HG03060 (cell line): Measurements from ENCODE around the gene B9D2.

Experiments
- ATAC-seq: cut with Tn5 transposase; IDR thresholded peaks from one replicate; pipeline ENCODE4 v1.9.1; 2021; ENCODE audit warnings: low read depth, moderate number of reproducible peaks; ENCODE audit not compliant: unreplicated experiment

Gene B9D2

DNA sequence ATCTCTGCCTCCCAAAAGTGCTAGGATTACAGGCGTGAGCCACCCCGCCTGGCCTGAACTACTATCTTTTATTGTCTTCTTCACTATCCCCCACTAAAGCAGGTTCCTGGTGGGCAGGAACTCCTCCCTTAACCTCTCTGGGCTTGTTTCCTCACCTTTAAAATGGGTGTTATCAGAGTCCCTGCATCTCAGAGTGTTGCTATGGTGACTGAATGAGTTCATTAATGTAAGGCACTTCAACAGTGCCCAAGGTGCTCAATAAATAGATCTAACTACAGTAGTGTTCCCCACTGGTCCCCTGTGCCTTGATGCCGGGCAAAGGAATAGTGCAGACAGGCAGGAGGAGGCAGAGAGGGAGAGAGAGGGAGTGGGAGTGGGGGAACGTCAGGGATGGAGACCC lies 33.5 kb downstream of the B9D2 start:
- no peak for ATAC-seq

DNA sequence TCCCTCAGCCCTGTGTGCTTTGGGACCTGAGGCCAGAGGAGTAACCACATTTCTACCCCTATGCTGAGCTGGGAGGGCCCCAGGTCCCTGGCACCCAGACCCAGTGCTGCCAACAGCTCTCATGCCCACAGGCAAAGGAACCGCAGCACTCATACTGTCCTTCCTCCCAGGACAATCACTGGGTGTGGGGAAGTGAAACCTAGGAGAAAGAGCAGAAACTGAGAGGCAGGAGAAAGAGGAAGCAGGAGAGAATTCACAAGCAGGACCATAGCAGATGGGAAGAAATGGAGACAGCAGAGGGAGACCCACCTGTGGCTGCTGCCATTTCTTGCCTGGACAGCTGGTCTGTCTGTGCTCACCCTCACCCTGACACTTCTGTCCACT lies 35.1 kb downstream of the B9D2 start:
- ATAC-seq = no peak

DNA sequence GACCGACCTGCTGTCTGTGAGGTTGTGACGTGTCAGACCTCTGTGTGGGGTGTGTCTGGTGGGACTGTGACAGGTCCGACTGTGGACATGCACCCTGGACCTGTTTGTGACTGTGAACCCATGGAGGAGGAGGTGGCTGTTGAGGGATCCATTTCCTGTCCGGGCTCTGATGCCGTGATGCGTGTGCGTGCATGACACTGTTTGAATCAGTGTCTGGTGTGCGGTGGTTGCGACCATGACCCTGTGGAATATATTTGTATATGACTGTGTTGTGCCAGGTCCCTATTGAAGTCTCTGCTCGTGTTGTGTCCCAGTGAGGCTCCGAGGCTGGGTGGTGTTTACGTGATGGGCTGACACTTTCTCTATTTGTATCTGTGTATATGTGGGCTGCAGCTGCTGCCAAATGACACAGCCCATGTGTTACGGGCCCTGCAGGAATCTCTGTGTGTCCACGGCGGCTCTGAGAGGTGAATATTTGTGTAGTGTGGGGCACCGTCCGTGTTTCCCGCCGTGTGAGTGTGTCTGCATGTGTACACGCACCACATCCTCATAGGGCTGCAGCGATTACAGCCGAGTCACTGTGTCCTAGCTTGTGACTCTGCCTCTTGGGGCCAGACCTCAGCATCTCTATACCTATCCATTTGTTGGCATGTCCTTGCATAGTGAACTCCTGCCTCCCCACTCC lies 35.6 kb downstream of the B9D2 start:
- ATAC-seq = no peak

DNA sequence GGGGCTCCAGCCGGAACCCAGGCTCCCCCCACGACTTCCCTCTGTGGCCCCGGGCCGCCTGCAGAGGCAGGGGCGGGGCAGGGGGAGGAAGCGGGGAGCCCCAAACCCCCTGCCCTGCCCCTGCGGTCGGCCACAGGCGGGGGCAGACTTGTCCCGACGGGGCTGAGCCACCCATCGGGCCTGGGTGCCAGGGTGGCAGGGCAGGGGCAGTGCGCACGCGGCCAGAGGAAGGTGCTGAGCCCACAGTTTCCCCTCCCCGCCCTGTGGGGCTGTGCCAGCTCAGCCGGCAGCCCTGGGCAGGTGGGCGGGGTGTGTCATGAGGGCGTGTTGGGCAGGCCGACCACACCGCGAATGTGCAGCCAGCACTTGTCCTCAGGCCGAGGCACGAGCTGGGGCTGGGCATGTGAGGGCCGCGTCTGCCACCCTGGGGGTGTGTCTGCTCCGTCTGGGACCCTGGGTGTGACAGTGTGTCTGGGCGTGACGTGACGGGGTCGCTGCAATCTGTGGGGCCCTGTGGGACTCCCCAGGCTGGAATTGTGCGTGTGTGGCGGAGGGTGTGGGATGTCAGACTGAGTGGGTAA lies 36.3 kb downstream of the B9D2 start:
- ATAC-seq = no peak

DNA sequence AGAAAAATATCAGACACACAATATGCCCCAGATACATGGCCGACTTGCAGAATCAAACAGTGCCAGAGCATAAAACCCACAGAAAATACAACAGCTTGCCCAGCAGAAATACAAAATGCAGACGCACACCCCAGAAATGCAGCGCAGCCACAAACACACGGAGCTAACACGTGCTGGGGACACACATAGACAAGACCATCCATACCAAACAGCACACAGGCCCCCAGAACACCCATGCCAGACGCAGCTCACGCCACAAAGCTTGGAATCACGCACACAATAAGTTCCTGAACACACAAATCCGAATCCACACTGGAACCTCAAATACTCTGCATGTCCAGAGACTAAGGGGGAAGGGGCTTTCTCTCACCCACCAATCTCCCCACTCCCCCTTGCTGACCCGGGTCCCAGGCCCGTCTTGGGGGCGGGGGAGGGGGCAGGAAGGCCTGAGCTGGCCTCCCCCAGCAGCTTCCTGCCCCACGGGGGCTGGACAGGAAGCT lies 36.8 kb downstream of the B9D2 start:
- no peak for ATAC-seq

DNA sequence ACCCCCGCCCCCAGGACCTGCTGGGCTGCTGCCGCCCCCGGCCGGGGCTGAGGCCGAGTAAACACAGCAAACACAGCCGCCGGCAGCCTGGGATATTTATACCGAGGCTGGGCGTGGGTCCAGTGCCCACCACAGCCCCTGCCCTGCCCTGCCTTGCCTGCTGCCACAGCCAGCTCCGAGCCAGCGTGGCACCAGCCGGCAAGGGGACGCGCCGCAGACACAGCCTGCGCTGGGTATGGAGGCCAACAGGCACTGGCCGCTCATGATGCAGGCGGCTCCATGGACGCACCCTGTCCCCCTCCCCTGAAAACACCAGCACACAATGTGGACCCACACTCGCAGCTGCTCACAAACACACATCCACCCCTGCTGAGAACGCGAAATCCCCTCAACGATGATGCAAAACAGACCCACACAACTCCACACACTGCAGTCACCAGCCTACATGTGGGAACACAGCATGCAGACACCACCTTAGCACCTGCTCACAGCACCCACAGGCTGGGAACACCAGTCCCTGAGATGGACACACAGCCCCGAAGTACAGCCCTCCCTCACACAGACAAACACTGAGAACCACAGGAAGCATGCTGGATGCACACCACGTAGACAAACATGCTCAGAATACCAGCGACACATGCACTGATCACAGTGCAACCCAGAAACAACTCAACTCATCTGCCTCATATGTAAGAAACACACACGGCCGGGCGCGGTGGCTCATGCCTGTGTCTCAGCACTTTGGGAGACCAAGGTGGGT lies 37.8 kb downstream of the B9D2 start:
- ATAC-seq = no peak

DNA sequence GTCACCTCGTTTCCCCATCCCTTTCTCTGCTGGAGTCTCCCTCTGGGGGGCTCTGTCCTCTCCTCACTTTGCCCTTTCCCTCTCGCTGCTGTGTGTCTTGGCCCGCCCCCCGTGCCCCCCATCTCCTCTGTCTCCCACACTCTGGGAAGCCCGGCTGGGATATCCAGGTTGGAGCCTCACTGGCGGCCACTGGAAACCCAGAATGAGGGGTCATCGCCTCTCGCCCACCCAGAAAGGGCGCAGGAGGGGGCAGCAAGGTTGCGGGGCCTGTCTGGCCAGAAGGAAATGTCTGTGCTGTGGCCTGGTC lies 38.4 kb downstream of the B9D2 start:
- ATAC-seq = no peak

DNA sequence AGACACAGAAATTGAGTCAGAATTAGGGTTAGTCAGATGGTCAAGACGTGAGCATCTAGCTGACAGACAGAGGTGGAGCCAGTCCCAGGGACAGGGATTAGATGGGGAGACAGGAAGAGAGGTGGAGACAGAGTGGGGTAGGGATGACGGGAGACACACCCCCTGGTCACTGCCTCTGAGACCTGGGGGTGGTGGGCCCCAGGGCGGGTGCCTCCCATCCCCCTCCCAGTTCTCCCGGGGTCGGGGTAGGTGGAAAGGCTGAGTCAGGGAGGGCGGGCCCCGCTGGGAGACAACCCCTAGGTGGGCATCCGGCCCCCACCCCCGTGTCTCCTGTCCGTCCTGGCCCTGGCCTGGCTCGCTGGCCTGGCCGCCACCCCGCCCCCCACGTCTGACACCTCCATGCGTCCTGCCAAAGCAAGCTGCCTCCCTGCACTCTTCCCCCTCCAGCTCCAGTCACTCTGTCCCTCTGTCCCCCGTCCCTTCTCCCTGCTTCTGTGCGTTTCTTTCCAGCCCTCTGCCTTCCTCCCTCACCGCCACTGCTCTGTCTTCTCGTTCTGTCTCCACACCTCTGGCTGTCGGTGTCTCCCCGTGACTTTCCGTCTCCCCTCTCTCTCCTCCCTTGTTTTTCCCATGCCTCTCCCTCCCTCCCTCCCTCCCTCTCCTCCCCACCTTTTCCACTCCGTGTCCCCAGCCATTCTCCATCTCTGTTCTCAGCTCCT lies 38.9 kb downstream of the B9D2 start:
- ATAC-seq = no peak

DNA sequence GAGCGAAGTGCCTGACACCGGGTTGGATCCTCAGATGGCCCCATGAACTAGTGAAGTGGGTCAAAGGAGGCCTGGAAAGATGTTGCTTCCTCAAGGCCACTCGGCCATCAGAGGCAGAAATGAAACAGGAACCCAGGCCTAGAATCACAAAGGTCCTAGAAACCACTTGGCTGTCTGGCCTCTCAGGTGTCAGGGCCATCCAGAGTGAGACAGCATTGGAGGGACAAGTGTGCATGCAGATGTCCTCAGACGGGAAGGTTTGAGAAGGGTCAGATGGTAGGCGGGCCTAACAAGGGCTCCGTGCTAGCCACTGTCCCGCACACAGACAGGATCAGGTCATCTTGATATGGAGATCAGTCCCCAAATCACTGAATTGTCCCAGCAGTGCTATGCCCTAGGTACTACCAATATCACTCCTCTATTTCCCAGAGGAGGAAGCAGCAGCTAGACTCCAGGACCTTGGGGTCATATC lies 39.7 kb downstream of the B9D2 start:
- no peak for ATAC-seq

DNA sequence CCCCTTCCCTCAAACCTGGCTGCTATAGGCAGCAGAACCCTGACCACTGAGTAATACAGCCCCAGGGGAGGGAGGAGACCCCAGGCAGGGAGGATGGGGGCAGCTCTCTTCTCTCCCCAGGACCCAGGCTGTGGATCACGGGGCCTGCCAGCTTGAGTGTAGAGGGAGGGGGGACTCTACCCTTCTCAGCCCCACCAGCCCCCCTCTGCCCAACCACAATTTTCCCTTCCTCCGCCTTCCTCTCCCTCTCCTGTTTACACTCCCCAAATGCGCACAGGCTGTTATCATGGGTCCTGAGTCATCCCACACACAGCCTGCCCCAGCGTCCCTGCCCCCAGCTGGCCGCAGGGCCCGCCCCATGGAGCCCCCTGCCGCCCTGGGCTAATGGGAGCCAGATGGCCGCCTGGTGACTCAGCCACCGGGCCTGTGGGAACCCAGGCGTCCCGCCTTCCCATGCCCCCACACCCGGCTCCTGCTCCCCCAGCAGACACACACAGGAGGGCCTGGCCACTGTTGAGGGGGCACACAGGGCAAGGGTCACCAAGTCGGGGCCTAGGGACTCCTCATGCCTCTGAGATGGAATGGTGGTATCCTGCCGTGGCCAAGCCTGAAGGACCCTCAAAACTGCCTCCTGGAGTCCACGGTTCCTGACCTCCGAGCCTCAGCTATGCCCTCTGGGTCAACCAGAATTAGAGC lies 40.4 kb downstream of the B9D2 start:
- no peak for ATAC-seq

DNA sequence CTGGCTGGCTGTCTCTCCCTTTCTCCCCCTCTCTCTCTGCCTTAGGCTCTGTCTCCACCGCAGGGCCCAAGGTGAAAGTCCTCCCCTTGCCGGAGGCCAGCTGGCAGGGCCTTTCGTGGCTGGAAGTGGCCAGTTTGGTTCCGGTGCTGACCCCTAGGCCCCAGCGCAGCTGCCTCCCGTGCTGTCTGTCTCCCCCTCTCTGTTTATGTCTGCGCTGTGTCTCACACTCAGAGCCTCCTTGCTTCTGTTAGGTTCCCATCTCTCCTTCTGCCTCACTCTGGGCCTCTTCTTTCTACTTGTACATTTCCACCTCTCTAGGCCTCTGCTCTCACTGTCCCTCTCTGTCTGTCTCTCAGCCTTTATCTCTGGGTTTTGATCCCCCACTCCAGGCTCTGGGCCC lies 40.9 kb downstream of the B9D2 start:
- no peak for ATAC-seq

DNA sequence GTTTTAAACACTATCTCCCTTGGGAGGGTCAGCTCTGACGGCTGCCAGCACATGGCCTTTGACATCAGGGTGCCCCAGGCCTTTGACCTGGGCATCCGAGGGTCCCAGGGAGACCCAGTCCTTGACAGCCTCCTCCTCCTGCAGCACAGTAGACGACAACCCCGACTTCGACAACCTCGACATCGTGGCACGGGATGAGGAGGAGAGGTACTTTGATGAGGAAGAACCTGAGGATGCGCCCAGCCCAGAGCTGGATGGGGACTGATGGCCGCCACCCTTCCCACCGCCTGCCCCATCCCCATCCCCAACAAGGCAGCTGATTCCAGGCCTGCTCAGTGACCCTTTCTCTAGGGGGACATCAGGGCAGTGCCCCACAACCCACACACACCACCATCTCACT lies 41.5 kb downstream of the B9D2 start:
- ATAC-seq = no peak

DNA sequence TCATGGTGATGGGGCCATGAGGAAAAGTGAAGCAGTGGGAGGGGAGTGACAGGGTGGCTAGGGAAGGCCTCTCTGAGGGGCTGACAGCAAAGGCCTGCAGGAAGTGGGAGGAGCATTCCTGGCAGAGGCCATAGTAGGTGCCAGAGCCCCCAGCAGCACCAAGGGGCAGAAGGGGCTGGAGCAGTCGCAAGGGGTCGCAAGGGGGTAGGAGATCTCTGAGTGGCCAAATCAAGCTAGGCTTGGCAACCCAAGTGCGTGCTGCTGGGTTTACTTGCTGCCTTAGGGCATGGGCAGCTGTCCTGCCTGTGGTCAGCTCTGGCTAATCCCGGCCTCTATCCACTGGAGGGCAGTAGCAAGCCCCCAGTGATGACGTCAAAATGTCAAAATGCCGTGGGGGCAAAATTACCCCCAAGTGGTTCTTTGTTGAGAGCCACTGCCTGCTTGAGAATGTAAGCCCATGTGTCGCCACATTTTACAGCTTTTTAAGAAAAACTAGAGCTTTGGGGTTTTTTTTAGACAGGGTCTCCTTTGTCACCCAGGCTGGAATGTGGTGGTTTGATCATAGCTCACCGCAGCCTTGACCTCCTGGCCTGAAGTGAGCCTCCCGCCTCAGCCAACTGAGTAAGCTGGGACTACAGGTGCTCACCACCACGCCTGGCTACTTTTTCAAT lies 42.2 kb downstream of the B9D2 start:
- no peak for ATAC-seq

DNA sequence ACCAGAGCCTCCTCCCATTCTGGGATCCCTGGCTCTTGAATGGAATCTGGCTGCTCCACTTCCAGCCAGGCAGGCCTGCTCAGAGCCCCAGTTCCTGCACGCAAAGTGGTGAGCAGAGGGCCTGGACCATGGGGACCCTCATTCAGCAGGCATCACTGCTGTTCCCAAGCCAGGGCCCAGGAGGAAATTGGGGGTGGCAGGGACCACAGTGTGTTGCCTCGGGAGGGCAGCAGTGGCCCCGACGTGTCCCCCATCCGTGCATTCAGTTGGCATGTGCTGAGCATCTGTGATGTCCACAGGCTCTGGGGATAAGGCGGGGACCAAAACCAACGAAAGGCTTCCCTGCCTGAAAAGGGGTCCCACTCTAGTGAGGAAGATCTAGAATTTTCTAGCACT lies 42.7 kb downstream of the B9D2 start:
- no peak for ATAC-seq

DNA sequence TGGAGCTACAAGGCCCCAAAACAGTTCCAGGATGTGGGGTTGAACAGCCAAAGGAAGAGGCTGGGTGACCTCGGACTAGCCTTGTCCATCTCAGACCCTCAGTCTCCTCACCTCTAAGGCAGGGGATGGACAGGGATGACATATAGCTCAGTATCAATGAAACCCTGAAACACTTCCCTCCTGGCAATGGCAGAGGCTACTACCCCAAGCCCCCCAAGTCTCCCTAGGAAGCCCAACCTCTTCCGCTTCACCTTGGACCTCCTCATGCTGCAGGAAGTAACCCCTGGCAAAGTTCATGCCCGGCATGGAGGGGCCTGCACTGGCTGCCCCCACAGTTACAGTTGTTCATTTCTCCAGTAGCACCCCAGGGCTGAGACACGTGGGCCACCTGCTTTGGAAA lies 43.4 kb downstream of the B9D2 start:
- no peak for ATAC-seq

DNA sequence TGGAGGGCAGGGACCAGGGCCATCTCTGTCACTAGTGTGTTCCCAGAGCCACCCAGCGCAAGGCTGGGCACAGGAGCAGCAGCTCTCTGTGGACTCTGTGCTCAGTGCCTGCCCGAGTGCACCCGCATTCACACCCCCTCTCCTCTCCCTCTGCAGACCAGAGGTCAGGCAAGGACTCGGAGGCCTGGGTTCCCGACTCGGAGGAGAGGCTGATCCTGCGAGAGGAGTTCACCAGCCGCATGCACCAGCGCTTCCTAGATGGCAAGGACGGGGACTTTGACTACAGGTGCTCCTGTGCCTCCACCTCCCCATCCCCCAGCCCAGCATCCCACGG lies 43.8 kb downstream of the B9D2 start:
- no peak for ATAC-seq

DNA sequence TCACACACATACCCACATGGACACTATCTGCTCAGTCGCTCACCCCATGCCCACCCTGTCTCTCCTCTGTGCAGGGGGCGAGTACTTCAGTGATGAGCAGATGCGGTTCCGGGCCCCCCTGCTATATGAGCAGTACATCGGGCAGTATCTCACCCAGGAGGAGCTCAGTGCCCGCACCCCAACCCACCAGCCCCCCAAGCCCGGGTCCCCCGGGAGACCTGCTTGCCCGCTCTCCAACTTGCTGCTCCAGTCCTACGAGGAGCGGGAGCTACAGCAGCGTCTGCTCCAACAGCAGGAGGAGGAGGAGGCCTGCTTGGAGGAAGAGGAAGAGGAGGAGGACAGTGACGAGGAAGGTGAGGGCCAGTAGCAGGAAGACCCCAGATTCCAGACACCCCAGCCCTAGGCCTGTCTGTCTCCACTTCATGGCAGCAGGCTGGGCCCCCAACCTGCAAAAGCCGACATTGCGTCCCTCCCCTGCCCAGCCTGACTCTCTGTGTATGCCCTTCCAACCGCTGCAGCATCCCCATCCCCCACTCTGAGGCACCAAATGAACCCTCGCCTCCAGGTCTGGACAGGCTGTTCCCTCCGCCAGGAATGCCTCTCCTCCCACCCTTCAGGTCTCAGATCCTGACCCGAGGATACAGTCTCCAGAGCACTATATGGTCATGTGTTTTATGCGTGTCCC lies 44.3 kb downstream of the B9D2 start:
- ATAC-seq = no peak

DNA sequence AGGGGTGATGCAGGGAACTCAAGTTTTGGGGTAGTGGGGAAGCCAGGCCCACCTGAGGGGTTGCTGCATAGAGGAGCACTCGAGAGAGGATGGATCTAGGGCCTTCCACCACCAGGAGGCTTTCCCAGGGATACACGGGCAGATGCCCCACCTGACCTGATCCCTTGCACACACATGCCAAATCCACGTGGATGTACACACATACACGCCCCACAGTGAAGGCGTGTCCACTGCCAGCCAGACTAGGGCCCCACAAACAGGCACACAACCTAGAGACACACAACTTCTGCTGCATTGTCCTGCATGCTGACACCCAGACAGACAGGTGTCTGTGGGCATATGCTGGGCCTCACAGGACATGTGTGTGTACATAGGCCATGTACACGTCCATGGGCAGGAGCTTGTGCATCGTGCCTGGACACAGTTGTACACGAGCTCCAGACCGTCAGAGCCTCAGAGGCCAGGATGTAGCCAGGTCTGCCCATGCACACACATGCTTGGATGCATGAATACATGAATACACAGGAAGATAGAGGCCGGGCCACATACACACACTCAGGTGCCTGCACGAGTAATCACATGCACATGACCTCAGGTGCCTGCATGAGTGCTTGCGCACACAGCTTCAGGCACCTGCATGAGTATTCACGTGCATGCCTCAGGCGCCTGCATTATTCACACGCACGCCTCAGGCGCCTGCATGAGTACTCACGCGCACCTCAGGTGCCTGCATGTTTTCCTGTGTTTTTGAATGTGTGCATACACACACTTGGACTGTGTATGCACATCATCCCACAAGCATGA lies 45.1 kb downstream of the B9D2 start:
- no peak for ATAC-seq
